ENCODE results near the gene SEMA4A.

GRCh38 chr1:156112276-156113137 is 40.9 kb upstream of the SEMA4A start:
- TF ChIP-seq CTCF (IDR thresholded peaks at IDR 0.05) (no peak), POLR2A (IDR thresholded peaks at IDR 0.05) (no peak)
